Kidney (tissue), 13 donors: ENCODE measurements around the gene KRABD2.

Experiments used
- DNase-seq, 5 donors: peaks; one replicate each; pipeline ENCODE4 v3.0.0-alpha.2; 2013 to 2020
- FAIRE-seq: peaks from 2 replicates; lab custom pipeline; 2012; peaks lifted over from hg19 to GRCh38; lab: Jason Lieb, UNC
- H3K27ac ChIP-seq, 2 donors: one replicate each; pipeline ENCODE4 v1.7.0; 2013; ENCODE audit warnings: low read depth in 2 of 2, low read length in 2 of 2, inconsistent platforms in 1 of 2
- H3K27me3 ChIP-seq: one replicate; pipeline ENCODE4 v1.7.1; 2013; ENCODE audit warnings: low read length, inconsistent platforms; ENCODE audit not compliant: control insufficient read depth, insufficient read depth
- H3K36me3 ChIP-seq, 3 donors: one replicate each; pipeline versions ENCODE4 v1.7.0 to v1.7.1; 2013; ENCODE audit warnings: low read length in 3 of 3, control low read depth in 1 of 3, inconsistent platforms in 1 of 3; ENCODE audit not compliant: insufficient read depth in 3 of 3, control insufficient read depth in 2 of 3
- H3K4me1 ChIP-seq, 3 donors: one replicate each; pipeline versions ENCODE4 v1.7.0 to v1.7.1; 2013; ENCODE audit warnings: low read length in 3 of 3, inconsistent platforms in 1 of 3, low read depth in 1 of 3; ENCODE audit not compliant: control insufficient read depth in 2 of 3, insufficient read depth in 2 of 3
- H3K4me3 ChIP-seq, 3 donors: one replicate each; pipeline versions ENCODE4 v1.7.0 to v1.8.1; 2013; ENCODE audit warnings: low read length in 3 of 3, control low read depth in 1 of 3, inconsistent platforms in 1 of 3
- H3K9ac ChIP-seq, 3 donors: one replicate each; pipeline versions ENCODE4 v1.7.0 to v1.7.1; 2013; ENCODE audit warnings: low read length in 3 of 3, control low read depth in 1 of 3, inconsistent platforms in 1 of 3
- H3K9me3 ChIP-seq, 3 donors: one replicate each; pipeline versions ENCODE4 v1.7.0 to v1.7.1; 2013; ENCODE audit warnings: low read length in 3 of 3, control low read depth in 1 of 3, inconsistent platforms in 1 of 3; ENCODE audit not compliant: control insufficient read depth in 2 of 3, insufficient read depth in 1 of 3
- CTCF ChIP-seq: IDR thresholded peaks from 3 replicates; pipeline ENCODE4 v1.5.1; 2012; ENCODE audit warnings: mild to moderate bottlenecking, moderate library complexity, borderline replicate concordance; ENCODE audit not compliant: insufficient read depth; ENCODE audit errors: extremely low read depth
- intact Hi-C: fragments of 100-400 bp; cut with DNase I; formaldehyde crosslinking; loops from one replicate; pipeline ENCODE4 v1.11.1; 2022
- donor health status: control.
- donor health status: control.
- donor health status: control.
- donor health status: control.
- donor health status: control.
- donor health status: DM: yes; HTN: yes; CAD: no.
- donor health status: Normal renal cell carcinoma (clear cell type).

KRABD2 gene

GRCh38 chr17:8339540-8339939 lies 37.0 kb downstream of the KRABD2 start, which contains the start of gene ODF4:
ODF4 (plus strand) TSS chr17:8339840; CDS start chr17:8340052, 212 bp downstream.
- Histone ChIP-seq H3K36me3 (no peaks in the 10 kb centered on the region), H3K4me1 (no peaks in the 10 kb centered on the region), H3K9me3 (no peaks in the 10 kb centered on the region), H3K4me3 (no peak within 1 kb of the TSS), H3K27me3 (no peaks in the 10 kb centered on the region), H3K27ac (no peak within 1 kb of the TSS), H3K9ac (no peak within 1 kb of the TSS)
- intact Hi-C loops, result no loop called here
- DNase-seq (no peak), FAIRE-seq (no peak)
- TF ChIP-seq CTCF, result no peak

- FAIRE-seq (no peak), DNase-seq (no peak)
- Histone ChIP-seq H3K27ac (no peak overlapping the region), H3K27me3 (no peaks in the 10 kb centered on the region), H3K36me3 (no peaks in the 10 kb centered on the region), H3K9ac (no peak overlapping the region), H3K4me1 (no peaks in the 10 kb centered on the region), H3K9me3 (no peaks in the 10 kb centered on the region), H3K4me3 (no peak overlapping the region)
- intact Hi-C loops, result no loop called here
- no peak for TF ChIP-seq CTCF
Measured at GRCh38 chr17:8338753-8339140, 37.8 kb downstream of the KRABD2 start.

GRCh38 chr17:8337802-8338752 lies 38.4 kb downstream of the KRABD2 start:
- no peak for TF ChIP-seq CTCF
- DNase-seq, result no peak
- intact Hi-C loops, result no loop called here
- Histone ChIP-seq H3K9ac (no peak overlapping the region), H3K4me3 (no peak overlapping the region), H3K9me3 (no peaks in the 10 kb centered on the region), H3K4me1 (no peaks in the 10 kb centered on the region), H3K27ac (no peak overlapping the region), H3K36me3 (no peaks in the 10 kb centered on the region), H3K27me3 (no peaks in the 10 kb centered on the region)
- no peak for FAIRE-seq
